ENCODE measurements around the gene DLGAP1.

DLGAP1 gene

DNA sequence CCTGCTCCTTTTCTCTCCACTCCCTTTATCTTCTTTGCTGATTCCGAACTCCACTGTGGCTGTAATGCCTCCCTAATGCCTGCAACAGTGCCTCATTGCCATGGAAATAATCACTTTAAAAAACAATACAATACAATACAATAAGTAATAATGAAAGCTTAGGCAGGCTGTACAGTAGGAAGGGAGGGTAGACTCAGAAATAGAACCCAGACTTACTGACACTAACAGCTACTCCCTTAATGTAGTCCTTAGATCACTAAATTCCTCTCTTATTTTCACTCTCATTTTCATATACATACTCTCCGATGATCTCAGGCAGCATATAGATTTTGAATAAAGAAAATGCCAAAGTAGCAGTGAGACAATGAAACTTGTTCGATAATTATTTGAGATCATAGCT lies 70.2 kb downstream of the DLGAP1 start:
- POLR2A ChIA-PET: no interaction called here
- DNase-seq (ENCODE audit: extremely low spot score): no peak
- TF ChIP-seq ARNT (IDR thresholded peaks at IDR 0.05) (no peak), FOXK2 (IDR thresholded peaks at IDR 0.05) (no peak), CTBP1 (IDR thresholded peaks at IDR 0.05; ENCODE audit: borderline replicate concordance) (no peak), SUZ12 (IDR thresholded peaks at IDR 0.05) (no peak), SP1 (IDR thresholded peaks at IDR 0.05) (no peak), L3MBTL2 (conservative IDR thresholded peaks at IDR 0.05) (no peak), NFRKB (IDR thresholded peaks at IDR 0.05) (no peak), HDGF (IDR thresholded peaks at IDR 0.05; ENCODE audit: borderline replicate concordance) (no peak), PKNOX1 (IDR thresholded peaks at IDR 0.05) (no peak)
- CTCF ChIA-PET: no interaction called here

DNA sequence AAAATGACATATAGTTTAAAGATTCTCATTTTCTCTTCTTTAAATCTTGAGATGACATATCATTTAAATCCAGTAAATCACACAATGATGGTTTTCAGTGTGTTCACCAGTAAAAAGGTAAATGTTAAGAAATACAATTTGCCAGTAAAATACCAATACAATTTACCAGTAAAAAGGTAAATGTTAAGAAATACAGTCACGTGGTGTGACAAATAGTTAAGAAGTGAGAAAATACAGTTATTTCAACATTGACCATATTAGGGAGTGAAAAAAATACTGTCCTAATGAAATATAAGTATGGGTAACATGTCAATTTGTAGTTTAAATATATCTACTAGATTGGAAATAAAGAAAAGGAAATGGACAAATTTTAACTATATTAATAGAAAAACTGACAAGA lies 80.5 kb downstream of the DLGAP1 start:
- ChIA-PET CTCF (no interaction called here), POLR2A (no interaction called here)
- DNase-seq (ENCODE audit: extremely low spot score): no peak
- TF ChIP-seq LEF1 (IDR thresholded peaks at IDR 0.05; ENCODE audit: borderline replicate concordance): no peak
- no peak for TF ChIP-seq FOXA1 (IDR thresholded peaks at IDR 0.05)
- TF ChIP-seq SUZ12 (IDR thresholded peaks at IDR 0.05): no peak
- TF ChIP-seq BHLHE40 (IDR thresholded peaks at IDR 0.05; ENCODE audit: borderline replicate concordance): no peak
- no peak for TF ChIP-seq PKNOX1 (IDR thresholded peaks at IDR 0.05)
- no peak for TF ChIP-seq ARNT (IDR thresholded peaks at IDR 0.05)
- TF ChIP-seq L3MBTL2 (conservative IDR thresholded peaks at IDR 0.05): no peak
- TF ChIP-seq NFRKB (IDR thresholded peaks at IDR 0.05): no peak
- TF ChIP-seq FOXM1 (IDR thresholded peaks at IDR 0.05; ENCODE audit: borderline replicate concordance): no peak
- TF ChIP-seq HDGF (IDR thresholded peaks at IDR 0.05; ENCODE audit: borderline replicate concordance): no peak
- no peak for TF ChIP-seq FOXK2 (IDR thresholded peaks at IDR 0.05)
- no peak for TF ChIP-seq ELF4 (IDR thresholded peaks at IDR 0.05)
- TF ChIP-seq SP1 (IDR thresholded peaks at IDR 0.05): no peak
- no peak for TF ChIP-seq TARDBP (IDR thresholded peaks at IDR 0.05)
- no peak for TF ChIP-seq ZNF384 (IDR thresholded peaks at IDR 0.05)
- TF ChIP-seq CTBP1 (IDR thresholded peaks at IDR 0.05; ENCODE audit: borderline replicate concordance): no peak

GRCh38 chr18:4369705-4370104 lies 85.4 kb downstream of the DLGAP1 start:
- TF ChIP-seq BHLHE40 (IDR thresholded peaks at IDR 0.05; ENCODE audit: borderline replicate concordance) (no peak), SUZ12 (IDR thresholded peaks at IDR 0.05) (no peak), SP1 (IDR thresholded peaks at IDR 0.05) (no peak), ARNT (IDR thresholded peaks at IDR 0.05) (no peak), HDGF (IDR thresholded peaks at IDR 0.05; ENCODE audit: borderline replicate concordance) (no peak), CTBP1 (IDR thresholded peaks at IDR 0.05; ENCODE audit: borderline replicate concordance) (no peak), FOXA1 (IDR thresholded peaks at IDR 0.05) (no peak), ZNF384 (IDR thresholded peaks at IDR 0.05) (no peak), LEF1 (IDR thresholded peaks at IDR 0.05; ENCODE audit: borderline replicate concordance) (no peak), TARDBP (IDR thresholded peaks at IDR 0.05) (no peak), ELF4 (IDR thresholded peaks at IDR 0.05) (no peak), PKNOX1 (IDR thresholded peaks at IDR 0.05) (no peak), FOXK2 (IDR thresholded peaks at IDR 0.05) (no peak), L3MBTL2 (conservative IDR thresholded peaks at IDR 0.05) (no peak), NFRKB (IDR thresholded peaks at IDR 0.05) (no peak), FOXM1 (IDR thresholded peaks at IDR 0.05; ENCODE audit: borderline replicate concordance) (no peak)
- POLR2A ChIA-PET: no interaction called here
- CTCF ChIA-PET: no interaction called here
- DNase-seq (ENCODE audit: extremely low spot score): no peak

- ChIA-PET POLR2A (no interaction called here), CTCF (no interaction called here)
- TF ChIP-seq FOXK2 (IDR thresholded peaks at IDR 0.05) (no peak), L3MBTL2 (conservative IDR thresholded peaks at IDR 0.05) (no peak), PKNOX1 (IDR thresholded peaks at IDR 0.05) (no peak), BHLHE40 (IDR thresholded peaks at IDR 0.05; ENCODE audit: borderline replicate concordance) (no peak), FOXA1 (IDR thresholded peaks at IDR 0.05) (no peak)
- no peak for DNase-seq (ENCODE audit: extremely low spot score)
Measured at GRCh38 chr18:4360221-4360715, 94.8 kb downstream of the DLGAP1 start.

DNA sequence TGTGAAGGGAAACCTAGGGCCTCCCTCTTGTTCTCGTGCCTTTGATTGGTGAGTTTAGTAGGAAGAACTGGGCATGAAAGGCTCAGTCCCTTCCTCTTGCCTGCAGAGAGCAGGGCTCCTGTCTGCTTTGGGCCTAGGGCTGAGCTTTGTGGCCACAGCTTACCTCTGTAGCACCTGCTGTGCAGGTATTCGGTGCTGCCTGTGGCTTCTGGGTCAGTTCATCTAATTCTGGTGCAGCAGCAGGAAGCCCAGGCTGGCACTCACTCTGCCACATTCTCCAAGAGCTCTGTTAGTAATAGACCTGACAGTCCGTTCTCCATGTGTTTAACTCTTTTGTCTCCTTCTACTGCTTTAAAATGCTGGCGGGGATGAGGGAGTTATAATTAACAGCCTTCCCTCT lies 96.5 kb downstream of the DLGAP1 start:
- TF ChIP-seq SP1 (IDR thresholded peaks at IDR 0.05) (no peak), PKNOX1 (IDR thresholded peaks at IDR 0.05) (no peak), TARDBP (IDR thresholded peaks at IDR 0.05) (no peak), LEF1 (IDR thresholded peaks at IDR 0.05; ENCODE audit: borderline replicate concordance) (no peak), L3MBTL2 (conservative IDR thresholded peaks at IDR 0.05) (no peak), SUZ12 (IDR thresholded peaks at IDR 0.05) (no peak)
- CTCF ChIA-PET: no interaction called here
- no peak for DNase-seq (ENCODE audit: extremely low spot score)
- POLR2A ChIA-PET: no interaction called here

DNA sequence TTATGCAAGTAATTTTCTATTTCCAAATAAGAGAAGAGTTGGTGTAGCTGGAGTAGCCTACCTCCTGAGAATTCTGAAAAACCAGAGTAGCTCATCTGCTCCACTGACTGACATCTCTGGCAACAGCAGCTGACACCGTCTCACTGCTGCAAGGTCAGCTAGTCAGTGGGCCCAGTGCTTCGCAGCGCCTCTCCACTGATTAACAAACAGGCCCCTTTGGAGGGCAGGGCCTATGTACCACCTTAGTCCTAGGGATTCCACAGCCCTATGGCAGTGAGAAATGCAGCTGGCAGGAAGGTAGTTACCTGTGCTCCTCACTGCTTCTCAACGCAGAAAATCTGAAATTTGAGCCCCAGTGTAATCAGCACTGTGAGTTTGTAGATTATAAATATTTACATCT lies 97.5 kb downstream of the DLGAP1 start:
- POLR2A ChIA-PET: no interaction called here
- TF ChIP-seq BHLHE40 (IDR thresholded peaks at IDR 0.05; ENCODE audit: borderline replicate concordance) (no peak), NFRKB (IDR thresholded peaks at IDR 0.05) (no peak), ZNF384 (IDR thresholded peaks at IDR 0.05) (no peak), PKNOX1 (IDR thresholded peaks at IDR 0.05) (no peak), SP1 (IDR thresholded peaks at IDR 0.05) (no peak), LEF1 (IDR thresholded peaks at IDR 0.05; ENCODE audit: borderline replicate concordance) (no peak), FOXM1 (IDR thresholded peaks at IDR 0.05; ENCODE audit: borderline replicate concordance) (no peak), TARDBP (IDR thresholded peaks at IDR 0.05) (no peak), SUZ12 (IDR thresholded peaks at IDR 0.05) (no peak), L3MBTL2 (conservative IDR thresholded peaks at IDR 0.05) (no peak), FOXK2 (IDR thresholded peaks at IDR 0.05) (no peak), ELF4 (IDR thresholded peaks at IDR 0.05) (no peak), CTBP1 (IDR thresholded peaks at IDR 0.05; ENCODE audit: borderline replicate concordance) (no peak), HDGF (IDR thresholded peaks at IDR 0.05; ENCODE audit: borderline replicate concordance) (no peak), ARNT (IDR thresholded peaks at IDR 0.05) (no peak), FOXA1 (IDR thresholded peaks at IDR 0.05) (no peak)
- no peak for DNase-seq (ENCODE audit: extremely low spot score)
- CTCF ChIA-PET: no interaction called here
